WI38 (cell line): ENCODE data around the gene RAF1.
A peak's percentile ranks its signal among the peaks of the same experiment; 100 is the strongest.

Source experiments
- H3K4me3 ChIP-seq: 2 replicates; pipeline ENCODE4 v1.5.1; 2011; ENCODE audit warnings: low read depth, mild to moderate bottlenecking, control low read depth, low read length
- TF ChIP-seq, protein P1 (sequence below): IDR thresholded peaks from 2 replicates; pipeline ENCODE4 v1.5.1; 2012; ENCODE audit warnings: low read depth, mild to moderate bottlenecking, control low read depth, low read length

RAF1 gene

GRCh38 chr3:12603969-12604368 lies 59.9 kb downstream of the RAF1 start:
- TF ChIP-seq, protein P1, sequence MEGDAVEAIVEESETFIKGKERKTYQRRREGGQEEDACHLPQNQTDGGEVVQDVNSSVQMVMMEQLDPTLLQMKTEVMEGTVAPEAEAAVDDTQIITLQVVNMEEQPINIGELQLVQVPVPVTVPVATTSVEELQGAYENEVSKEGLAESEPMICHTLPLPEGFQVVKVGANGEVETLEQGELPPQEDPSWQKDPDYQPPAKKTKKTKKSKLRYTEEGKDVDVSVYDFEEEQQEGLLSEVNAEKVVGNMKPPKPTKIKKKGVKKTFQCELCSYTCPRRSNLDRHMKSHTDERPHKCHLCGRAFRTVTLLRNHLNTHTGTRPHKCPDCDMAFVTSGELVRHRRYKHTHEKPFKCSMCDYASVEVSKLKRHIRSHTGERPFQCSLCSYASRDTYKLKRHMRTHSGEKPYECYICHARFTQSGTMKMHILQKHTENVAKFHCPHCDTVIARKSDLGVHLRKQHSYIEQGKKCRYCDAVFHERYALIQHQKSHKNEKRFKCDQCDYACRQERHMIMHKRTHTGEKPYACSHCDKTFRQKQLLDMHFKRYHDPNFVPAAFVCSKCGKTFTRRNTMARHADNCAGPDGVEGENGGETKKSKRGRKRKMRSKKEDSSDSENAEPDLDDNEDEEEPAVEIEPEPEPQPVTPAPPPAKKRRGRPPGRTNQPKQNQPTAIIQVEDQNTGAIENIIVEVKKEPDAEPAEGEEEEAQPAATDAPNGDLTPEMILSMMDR: no peak
- H3K4me3 ChIP-seq: no peak overlapping the region

GRCh38 chr3:12601072-12601471 lies 62.8 kb downstream of the RAF1 start:
- H3K4me3 ChIP-seq: no peak overlapping the region
- TF ChIP-seq, protein P1: no peak

DNA sequence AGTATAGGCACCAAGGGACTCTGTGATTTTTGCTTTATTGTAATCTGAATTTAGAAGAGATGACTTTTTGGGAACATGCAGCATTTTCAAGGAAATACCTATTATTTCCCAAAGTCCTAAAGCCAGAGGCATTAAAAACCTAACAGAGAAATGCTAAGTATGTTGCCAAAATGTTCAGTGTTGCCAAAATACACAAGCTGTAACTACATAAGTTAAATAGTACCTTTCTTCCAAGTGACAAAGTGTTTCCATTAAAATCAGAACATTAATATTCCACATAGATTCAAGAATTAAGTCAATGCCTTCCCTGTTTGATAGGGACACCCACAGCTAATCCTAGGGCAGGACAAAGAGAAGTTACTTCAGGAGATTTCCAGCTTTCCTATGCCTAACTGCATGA lies 65.0 kb downstream of the RAF1 start:
- TF ChIP-seq, protein P1: no peak
- H3K4me3 ChIP-seq: no peak overlapping the region

GRCh38 chr3:12593473-12593872 lies 70.4 kb downstream of the RAF1 start:
- no peak overlapping the region for H3K4me3 ChIP-seq
- TF ChIP-seq, protein P1: no peak

DNA sequence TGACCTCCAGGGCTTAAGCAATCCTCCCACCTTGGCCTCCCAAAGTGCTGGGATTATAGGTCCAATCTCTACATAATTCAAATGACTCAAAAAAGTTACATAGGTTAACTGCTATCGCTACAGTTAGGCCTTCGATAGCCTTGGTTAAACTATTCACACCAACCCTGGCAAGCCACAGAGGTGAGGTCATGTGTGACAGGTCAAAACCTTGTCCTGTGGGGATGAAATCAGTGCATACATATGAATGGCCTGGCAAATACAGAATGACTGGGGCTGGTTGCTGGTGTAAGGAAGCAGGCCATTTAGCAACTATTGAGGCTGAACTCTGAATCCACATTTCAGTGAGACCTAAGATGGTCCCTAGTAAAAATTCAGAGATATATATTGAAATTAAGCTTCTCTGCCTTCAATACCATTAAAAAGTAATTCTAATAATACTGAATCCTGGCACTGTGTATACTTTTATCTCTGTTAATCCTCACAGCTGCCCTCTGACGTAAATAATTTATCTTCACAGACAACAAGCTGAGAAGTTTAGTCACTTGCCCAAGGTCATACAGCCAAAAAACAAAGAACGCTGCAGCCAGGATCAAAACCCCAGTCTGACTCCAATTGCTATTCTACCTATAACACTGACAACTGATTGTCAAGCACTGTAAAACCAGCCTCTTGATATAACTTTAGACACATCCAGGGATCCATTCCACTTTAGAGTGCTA lies 71.8 kb downstream of the RAF1 start:
- H3K4me3 ChIP-seq: no peak overlapping the region
- TF ChIP-seq, protein P1: no peak

GRCh38 chr3:12591456-12591855 lies 72.5 kb downstream of the RAF1 start:
- peak overlapping the region; percentile 13; the same call in 1 of the 2 replicates for H3K4me3 ChIP-seq
- TF ChIP-seq, protein P1: no peak

DNA sequence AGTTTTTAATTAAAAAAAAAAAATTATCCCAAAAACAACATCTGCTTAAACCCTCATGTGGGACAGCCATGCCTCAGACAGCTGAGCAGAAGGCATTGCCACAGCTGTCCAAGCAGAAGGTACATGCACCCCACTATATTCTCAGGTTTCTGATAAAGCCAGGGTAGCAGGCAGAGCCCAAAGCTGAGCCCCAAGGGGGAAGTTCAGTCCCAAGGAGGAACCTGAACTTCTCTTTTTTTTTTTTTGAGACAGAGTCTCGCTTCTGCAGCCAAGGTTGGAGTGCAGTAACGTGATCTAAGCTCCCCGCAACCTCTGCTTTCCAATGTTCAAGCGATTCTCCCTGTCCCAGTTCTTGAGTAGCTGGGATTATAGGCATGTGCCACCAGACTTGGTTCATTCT lies 73.8 kb downstream of the RAF1 start:
- TF ChIP-seq, protein P1: no peak

More for the DNA sequence above, 73.8 kb downstream of the RAF1 start:
- H3K4me3 ChIP-seq: no peak overlapping the region
